ENCODE data around the gene HS6ST1.
"Not testable (repeated sequence)": the region's sequence is repeated elsewhere in the genome, so short reads cannot be mapped to it uniquely, and the experiment has no call there.

The HS6ST1 gene

DNA sequence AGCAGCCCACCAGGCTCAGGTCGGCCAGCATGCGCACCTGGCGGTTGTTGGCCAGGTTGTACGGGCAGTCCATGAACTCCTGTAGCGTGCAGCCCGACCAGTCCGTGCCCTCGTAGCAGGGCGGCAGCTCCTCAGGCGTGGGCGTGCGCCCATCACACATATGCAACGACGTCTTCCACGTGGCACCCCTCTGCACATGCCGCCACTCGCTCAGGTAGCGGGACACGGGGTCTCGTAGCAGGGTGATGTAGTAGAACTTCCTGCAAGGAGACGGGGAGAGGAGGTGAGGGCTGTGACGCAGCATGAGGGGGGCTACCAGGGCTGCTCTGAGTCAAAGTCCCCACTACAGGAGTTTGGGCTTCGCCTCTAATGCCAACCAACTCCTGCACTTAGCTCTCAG is 50.1 kb downstream of the HS6ST1 start:
- DNase-seq (ENCODE audit: low read depth) = not testable (repeated sequence)

DNA sequence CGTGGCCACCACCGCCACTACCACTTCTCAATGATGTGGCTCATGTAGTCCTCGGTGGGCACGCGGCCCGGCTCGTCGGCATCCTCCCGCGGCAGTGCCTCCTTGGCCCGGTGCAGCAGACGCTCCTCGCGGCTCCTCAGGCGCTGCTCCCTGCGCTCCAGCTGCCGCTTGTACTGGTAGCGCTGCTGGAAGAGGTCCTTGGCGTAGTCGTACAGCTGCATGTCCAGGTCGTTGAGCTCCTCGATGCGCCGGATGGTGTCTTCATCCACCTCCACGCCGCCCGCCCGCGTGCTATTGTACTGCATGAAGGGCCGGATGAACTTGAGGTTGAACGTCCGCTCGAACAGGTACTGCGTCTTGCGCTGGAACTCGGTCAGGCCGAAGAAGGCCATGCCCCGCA is 50.5 kb downstream of the HS6ST1 start:
- not testable (repeated sequence) for DNase-seq (ENCODE audit: low read depth)

- DNase-seq (ENCODE audit: low read depth) = not testable (repeated sequence)
Measured at GRCh38 chr2:128267649-128268048, 51.0 kb downstream of the HS6ST1 start.

DNA sequence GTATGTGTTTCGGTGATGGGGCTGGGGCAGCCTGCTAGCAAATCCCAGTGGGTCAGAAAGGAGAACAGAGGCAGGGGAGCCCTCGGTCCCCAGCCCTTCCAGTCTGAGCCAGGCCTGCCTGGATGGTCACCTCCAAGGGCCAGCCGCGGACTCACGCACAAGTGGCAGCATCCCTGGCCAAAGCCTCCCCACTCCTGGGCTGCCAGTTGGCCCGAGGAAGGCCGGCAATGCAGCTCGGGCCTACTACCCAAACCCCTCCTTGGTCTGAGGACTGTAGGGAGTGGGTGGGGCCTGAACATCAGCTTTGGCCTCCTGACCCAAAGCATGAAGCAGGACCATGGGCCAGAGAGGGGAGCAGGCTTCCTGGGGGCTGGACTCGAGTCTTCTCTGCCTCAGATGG is 51.5 kb downstream of the HS6ST1 start:
- not testable (repeated sequence) for DNase-seq (ENCODE audit: low read depth)

- not testable (repeated sequence) for DNase-seq (ENCODE audit: low read depth)
Measured at GRCh38 chr2:128266463-128266862, 52.2 kb downstream of the HS6ST1 start.

DNA sequence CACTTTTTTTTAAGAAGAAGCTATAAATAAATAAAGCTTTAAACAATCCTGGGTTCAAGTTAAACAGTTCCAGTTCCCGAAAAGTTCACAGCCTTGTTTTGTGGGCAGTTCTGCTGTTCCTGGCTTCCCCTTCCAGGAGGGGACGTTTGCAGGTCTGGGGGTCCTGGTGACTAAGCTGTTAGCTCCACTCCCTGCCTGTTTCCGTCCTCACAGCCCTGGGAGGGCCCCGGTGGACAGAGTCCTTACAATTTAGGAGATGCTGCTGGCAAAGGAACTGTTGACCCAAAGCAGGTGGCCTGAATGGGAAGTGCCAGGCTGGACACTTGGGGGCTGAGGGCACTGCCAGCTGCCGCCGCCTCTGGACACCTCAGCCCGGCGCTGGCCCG is 53.1 kb downstream of the HS6ST1 start:
- DNase-seq (ENCODE audit: low read depth) = not testable (repeated sequence)

- no peak for DNase-seq (ENCODE audit: low read depth)
Measured at GRCh38 chr2:128264881-128265607, 53.6 kb downstream of the HS6ST1 start.

DNA sequence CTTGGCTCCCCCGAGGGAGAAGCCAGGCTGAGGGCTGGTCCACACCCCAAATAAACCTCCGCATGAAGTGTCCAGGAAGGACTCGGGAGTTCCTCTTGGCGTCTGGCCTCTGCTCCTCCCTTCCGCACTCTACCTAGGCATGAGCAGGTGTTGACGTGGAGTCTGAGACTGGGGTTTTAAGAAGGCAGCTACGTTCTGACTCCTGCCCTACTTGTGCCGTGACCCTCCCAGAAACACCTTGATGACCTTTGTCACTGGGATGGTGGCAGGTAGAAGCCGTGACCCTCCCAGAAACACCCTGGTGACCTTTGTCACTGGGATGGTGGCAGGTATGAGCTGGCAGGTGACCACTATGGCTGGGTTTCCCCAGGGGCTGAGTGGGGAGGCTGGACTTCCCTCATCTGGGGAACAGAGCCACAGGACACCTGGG is 54.8 kb downstream of the HS6ST1 start:
- no peak for DNase-seq (ENCODE audit: low read depth)

- no peak for DNase-seq (ENCODE audit: low read depth)
Measured at GRCh38 chr2:128262315-128263253, 56.1 kb downstream of the HS6ST1 start.

DNA sequence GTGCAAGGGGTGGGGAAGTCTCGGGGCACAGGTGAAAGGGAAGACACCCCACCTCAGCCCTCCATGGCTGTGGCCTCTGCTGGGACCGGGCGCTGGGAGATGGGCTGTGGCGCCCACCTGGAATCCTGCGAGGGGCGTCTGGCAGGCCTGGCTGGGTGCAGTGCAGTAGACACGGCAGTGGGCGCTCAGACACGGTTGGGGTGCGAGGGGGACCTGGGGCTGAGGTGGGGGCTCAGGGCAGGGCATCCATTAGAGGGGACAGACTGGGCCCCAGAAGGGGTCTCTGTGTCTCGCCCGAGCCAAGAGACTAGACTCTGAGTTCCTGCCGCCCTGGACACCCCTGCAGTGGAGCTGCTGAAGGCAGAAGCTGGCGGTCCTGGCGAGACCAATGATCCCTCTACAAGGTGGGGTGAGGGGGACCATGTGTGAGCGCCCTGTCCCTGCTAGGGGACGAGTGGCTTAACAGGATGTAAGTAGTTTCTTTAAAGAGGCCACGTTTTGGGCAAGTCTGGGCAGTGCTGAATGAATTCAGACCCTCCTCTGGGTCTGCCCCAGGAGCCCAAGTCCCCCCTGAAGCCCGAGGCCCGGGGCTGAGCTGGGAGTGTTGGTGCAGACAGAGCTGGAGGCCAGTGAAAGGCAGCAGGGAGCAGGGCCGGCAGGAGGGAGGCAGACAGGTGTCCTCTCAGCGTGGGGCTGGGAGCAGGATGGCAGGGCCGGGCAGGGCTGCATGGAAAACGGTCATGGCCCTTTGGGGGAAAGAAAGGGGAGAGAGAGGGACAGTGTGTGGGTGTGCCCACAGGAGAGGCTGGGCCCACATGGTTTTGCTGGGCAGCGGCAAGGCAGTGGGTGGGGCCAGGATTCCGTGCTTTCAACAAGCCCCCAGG is 57.2 kb downstream of the HS6ST1 start:
- DNase-seq (ENCODE audit: low read depth) = no peak

DNA sequence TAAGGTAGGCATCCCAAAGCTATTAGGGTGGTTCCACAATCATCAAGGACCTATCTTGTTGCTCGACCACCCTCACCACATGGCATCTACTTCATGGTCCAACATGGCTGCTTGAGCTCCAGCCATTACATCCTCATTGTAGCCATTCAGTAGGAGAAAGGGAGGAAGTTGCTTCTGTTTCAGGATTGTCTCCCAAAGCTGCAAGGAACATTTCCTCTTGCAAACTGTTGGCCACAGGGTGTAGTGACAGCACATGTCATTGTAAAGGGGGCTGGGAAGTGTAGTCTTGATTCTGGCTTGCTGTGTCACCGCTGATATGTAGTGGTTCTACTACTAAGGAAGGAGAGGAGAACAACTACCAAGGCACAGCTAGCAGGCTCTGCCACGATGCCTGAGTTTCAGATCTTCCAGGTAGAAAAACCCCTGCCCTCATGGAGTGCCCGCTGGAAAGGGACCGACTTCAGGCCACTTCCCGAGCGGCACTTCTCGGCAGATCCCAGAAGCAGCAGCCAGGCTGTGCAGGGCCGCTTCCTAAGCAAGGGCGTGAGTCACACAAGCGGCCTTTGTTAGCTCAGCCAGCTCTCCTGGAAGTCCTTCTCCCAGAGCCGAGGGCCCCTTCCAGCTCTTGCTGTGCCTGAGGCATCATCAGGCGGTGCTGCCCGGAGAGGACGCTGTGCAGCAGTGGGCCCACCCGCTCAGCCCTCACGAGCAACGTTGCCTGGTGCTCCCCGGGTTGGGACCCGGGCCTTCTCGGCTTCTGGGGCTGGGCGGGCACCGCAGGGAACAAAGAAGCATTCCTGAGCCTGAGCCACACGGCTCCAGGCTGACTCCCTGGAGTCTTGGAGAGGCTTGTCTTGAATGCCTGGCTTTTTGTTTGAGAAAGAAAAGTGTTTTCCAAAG is 58.2 kb downstream of the HS6ST1 start:
- no peak for DNase-seq (ENCODE audit: low read depth)

GRCh38 chr2:128259585-128259984 is 59.1 kb downstream of the HS6ST1 start:
- DNase-seq (ENCODE audit: low read depth) = no peak

DNA sequence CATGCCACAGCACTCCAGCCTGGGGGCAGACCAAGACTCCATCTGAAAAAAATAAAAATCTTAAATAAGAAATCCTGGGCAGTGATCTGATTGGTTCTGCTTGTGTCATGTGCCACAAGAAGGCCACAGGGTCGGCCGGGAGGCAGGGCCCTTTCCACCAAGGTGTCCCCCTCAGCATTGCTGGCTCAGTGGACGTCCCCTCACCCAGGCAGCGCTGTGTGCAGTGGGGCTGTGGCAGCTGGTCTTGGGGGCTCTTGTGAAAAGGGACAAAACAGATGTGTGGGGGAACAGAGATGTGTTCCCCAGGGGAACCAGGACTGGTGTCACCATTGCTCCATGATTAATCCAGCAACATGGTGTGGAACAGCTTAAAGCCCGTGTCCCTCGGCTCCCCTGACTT is 60.5 kb downstream of the HS6ST1 start:
- DNase-seq (ENCODE audit: low read depth) = no peak

DNA sequence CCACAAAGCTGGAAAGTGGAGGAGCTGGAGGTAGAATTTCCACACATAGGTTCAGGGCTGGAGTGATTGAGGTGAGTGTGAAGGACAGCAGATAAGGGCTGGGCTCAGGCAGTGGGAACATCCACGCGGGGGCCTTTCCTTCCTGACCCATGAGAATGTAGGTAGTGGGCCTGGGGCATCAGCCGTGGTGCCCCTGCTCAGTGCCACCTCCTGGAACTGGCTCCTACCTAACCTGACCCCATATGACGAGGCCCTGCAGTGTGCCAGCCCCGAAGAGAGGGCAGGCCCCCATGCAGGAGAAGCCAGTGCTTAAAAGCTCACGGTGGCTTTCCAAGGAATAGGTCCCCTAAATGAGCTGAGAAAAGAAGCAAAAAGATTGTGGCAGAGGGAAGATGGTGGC is 66.2 kb downstream of the HS6ST1 start:
- DNase-seq (ENCODE audit: low read depth) = no peak

- not testable (repeated sequence) for DNase-seq (ENCODE audit: low read depth)
Measured at GRCh38 chr2:128252086-128252485, 66.6 kb downstream of the HS6ST1 start.

DNA sequence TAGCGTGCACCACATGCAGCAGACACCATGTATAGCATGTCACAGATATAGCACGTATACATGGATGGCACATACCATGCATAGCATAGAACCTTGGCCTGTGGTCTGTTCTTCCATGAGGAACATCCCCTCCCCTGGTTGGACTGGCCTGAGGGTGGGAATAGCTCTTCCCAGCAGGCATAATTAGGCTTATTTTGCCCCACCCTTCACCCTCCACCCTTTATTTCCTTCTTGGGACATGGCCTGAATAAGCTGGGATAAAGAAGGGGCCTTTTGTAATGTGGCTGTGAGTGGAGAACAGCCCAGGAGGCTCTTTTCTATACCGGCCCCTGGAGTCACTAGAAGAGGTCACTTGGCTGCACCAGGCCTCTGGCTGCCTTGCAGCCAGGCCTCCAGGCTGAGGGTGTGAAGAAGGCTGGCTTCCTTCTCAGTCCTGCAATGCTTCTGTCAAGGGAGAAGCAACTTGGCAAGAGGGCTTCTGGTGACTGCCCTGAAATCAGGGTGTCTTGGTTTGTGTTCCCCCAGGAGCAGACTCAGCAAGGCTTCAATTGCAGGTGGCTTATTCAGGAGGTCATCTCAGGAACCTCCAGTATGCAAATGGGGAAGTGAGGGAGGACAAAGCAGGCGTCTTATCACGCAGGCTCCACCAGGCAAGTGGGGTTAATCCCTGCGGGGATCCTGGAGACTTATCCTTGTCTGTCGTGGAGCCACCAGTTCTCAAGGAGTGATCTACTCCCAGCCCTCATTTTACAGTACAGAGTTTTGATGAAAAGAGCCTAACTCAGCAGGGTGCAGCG is 68.2 kb downstream of the HS6ST1 start:
- no peak for DNase-seq (ENCODE audit: low read depth)

- DNase-seq (ENCODE audit: low read depth) = no peak
Measured at GRCh38 chr2:128249555-128249954, 69.1 kb downstream of the HS6ST1 start.

DNA sequence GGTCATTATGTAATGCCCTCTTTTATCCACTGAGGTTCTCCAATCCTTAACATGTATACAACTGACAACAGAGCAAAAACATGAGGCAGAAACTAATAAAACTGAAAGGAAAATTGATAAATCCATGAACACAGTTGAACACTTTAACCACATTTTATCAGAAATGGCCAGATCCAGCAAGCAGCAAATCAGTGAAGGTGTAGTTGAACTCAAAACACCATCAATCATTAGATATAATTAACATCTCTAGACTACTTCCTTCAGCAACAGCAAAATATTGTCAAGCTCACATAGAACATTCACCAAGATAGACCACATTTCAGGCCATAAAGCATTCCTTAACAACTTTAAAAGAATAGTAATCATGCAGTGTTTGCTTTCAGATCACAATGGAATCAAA is 72.9 kb downstream of the HS6ST1 start:
- DNase-seq (ENCODE audit: low read depth) = no peak

GRCh38 chr2:128241896-128242295 is 76.8 kb downstream of the HS6ST1 start:
- no peak for DNase-seq (ENCODE audit: low read depth)
